AG04450 (cell line): ENCODE results near the gene STRA6. TPM values are rescaled to one million over a fixed set of nuclear protein-coding genes. Genes with fewer than 3 reads are reported as not detected.

Experiments
- CTCF ChIA-PET: fragments of 300-600, 350-600 bp; formaldehyde crosslinking; extraction: SDS; loops from one replicate; lab custom pipeline; 2022; ENCODE audit warnings: antibody characterized with exemption, inconsistent platforms; lab: Charles Lee
- POLR2A ChIA-PET: fragments of 350-600 bp; formaldehyde crosslinking; extraction: SDS; loops from one replicate; lab custom pipeline; 2021; ENCODE audit warnings: antibody characterized with exemption, inconsistent platforms; lab: Yijun Ruan, JAX
- DNase-seq: peaks from one replicate; pipeline ENCODE4 v3.0.0-alpha.2; 2011; ENCODE audit warnings: low read depth, low spot score
- H3K27ac ChIP-seq: one replicate; pipeline ENCODE4 v1.5.1; 2012; ENCODE audit warnings: low read depth, low read length, control low read depth
- H3K27me3 ChIP-seq: one replicate; pipeline ENCODE4 v1.6.0; 2012; ENCODE audit warnings: low read length; ENCODE audit not compliant: control insufficient read depth, insufficient read depth
- H3K4me3 ChIP-seq: 2 replicates; pipeline ENCODE4 v1.5.1; 2011; ENCODE audit warnings: mild to moderate bottlenecking, low read depth, low read length, control low read depth
- H3K9me3 ChIP-seq: 2 replicates; pipeline ENCODE4 v1.5.1; 2012; ENCODE audit warnings: low read length; ENCODE audit not compliant: control insufficient read depth, insufficient read depth
- CTCF ChIP-seq: IDR thresholded peaks from 2 replicates; pipeline ENCODE4 v1.5.1; 2011; ENCODE audit warnings: low read depth, low read length, control low read depth, inconsistent platforms
- polyA plus RNA-seq: library from polyadenylated mRNA; depleted of rRNA; stranded (reverse); fragments of >200 nt; gene quantifications from 2 replicates; pipeline ENCODE4 v1.2.3, GENCODE V29; 2011

The STRA6 gene
- polyA plus RNA-seq, 1 experiment, result 0.12 TPM

- POLR2A ChIA-PET, result no interaction called here
- H3K4me3 ChIP-seq, result no peak overlapping the region
- CTCF ChIA-PET, result no interaction called here
- peaks cover 37% of the 10 kb centered on the region for H3K27me3 ChIP-seq
- no peak overlapping the region for H3K27ac ChIP-seq
- H3K9me3 ChIP-seq, result no peaks in the 10 kb centered on the region
- no peak for DNase-seq
- TF ChIP-seq CTCF, result no peak
Measured at GRCh38 chr15:74234598-74234875, 31.9 kb upstream of the STRA6 start.

GRCh38 chr15:74233851-74234597 lies 31.4 kb upstream of the STRA6 start:
- POLR2A ChIA-PET, result no interaction called here
- H3K27me3 ChIP-seq, result peaks cover 37% of the 10 kb centered on the region
- no peak overlapping the region for H3K4me3 ChIP-seq
- no peaks in the 10 kb centered on the region for H3K9me3 ChIP-seq
- no peak overlapping the region for H3K27ac ChIP-seq
- no peak for DNase-seq
- CTCF ChIA-PET, result no interaction called here
- no peak for TF ChIP-seq CTCF

- H3K27me3 ChIP-seq, result peaks cover 38% of the 10 kb centered on the region
- no peaks in the 10 kb centered on the region for H3K9me3 ChIP-seq
- CTCF ChIA-PET, result no interaction called here
- DNase-seq, result no peak
- H3K27ac ChIP-seq, result no peak overlapping the region
- no peak for TF ChIP-seq CTCF
- POLR2A ChIA-PET, result no interaction called here
- H3K4me3 ChIP-seq, result no peak overlapping the region
Measured at GRCh38 chr15:74233373-74233772, 30.8 kb upstream of the STRA6 start.

- H3K27me3 ChIP-seq, result peaks cover 43% of the 10 kb centered on the region
- TF ChIP-seq CTCF, result no peak
- H3K4me3 ChIP-seq, result no peak overlapping the region
- DNase-seq, result no peak
- CTCF ChIA-PET, result no interaction called here
- H3K9me3 ChIP-seq, result no peaks in the 10 kb centered on the region
- POLR2A ChIA-PET, result no interaction called here
- H3K27ac ChIP-seq, result no peak overlapping the region
Measured at GRCh38 chr15:74231475-74231874, 28.9 kb upstream of the STRA6 start.

- no peak overlapping the region for H3K4me3 ChIP-seq
- no peak for DNase-seq
- no peak overlapping the region for H3K27ac ChIP-seq
- H3K27me3 ChIP-seq, result peaks cover 44% of the 10 kb centered on the region
- CTCF ChIA-PET, result no interaction called here
- H3K9me3 ChIP-seq, result no peaks in the 10 kb centered on the region
- no peak for TF ChIP-seq CTCF
- POLR2A ChIA-PET, result no interaction called here
Measured at GRCh38 chr15:74229686-74230085, 27.1 kb upstream of the STRA6 start.
